ENCODE data around the gene IFNA8. TPM values are rescaled to one million over a fixed set of nuclear protein-coding genes. Genes with fewer than 3 reads are reported as not detected.

The IFNA8 gene
- total RNA-seq, 2 donors from 2014 or later = not detected

DNA sequence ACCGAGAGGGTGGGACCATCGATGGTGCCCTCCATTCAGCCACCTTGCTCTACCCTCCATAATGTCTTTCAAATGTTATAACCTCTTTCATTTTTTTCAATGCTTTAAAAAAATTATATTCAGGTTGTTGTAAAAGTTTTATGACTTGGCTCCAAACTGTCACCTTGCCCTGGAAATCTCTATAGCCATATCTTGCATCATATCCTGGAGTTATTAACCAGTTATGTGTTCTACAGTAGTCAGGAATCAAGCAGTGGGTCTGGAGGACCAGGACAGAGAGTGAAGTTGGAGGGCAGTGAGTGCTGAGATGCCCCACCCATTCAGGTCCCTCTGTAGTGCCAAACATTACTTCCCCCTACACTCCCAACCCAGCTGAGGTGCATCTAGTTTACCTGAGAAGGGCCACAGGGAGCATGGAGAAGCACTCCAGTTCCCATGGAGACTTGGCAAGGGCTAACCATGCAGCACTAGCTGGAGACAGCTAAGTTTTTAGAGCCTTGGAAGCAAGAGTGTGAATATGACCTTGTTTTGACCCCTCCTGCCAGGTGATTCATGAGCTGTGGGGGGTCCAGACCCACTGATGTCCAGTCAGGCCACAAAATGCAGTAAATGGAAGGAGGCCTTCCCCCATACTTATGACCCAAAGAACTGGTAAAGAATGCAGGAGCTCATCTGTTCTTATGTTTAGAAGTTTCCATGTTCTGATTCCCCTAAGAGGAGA is 5.5 kb downstream of the IFNA8 start:
- no peaks in the 10 kb centered on the region for H3K9me3 Mint-ChIP-seq
- peaks cover 26% of the 10 kb centered on the region for H3K27me3 Mint-ChIP-seq (ENCODE audit: insufficient read depth)
- TF ChIP-seq, protein P1, sequence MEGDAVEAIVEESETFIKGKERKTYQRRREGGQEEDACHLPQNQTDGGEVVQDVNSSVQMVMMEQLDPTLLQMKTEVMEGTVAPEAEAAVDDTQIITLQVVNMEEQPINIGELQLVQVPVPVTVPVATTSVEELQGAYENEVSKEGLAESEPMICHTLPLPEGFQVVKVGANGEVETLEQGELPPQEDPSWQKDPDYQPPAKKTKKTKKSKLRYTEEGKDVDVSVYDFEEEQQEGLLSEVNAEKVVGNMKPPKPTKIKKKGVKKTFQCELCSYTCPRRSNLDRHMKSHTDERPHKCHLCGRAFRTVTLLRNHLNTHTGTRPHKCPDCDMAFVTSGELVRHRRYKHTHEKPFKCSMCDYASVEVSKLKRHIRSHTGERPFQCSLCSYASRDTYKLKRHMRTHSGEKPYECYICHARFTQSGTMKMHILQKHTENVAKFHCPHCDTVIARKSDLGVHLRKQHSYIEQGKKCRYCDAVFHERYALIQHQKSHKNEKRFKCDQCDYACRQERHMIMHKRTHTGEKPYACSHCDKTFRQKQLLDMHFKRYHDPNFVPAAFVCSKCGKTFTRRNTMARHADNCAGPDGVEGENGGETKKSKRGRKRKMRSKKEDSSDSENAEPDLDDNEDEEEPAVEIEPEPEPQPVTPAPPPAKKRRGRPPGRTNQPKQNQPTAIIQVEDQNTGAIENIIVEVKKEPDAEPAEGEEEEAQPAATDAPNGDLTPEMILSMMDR (conservative IDR thresholded peaks at IDR 0.05) = no peak

DNA sequence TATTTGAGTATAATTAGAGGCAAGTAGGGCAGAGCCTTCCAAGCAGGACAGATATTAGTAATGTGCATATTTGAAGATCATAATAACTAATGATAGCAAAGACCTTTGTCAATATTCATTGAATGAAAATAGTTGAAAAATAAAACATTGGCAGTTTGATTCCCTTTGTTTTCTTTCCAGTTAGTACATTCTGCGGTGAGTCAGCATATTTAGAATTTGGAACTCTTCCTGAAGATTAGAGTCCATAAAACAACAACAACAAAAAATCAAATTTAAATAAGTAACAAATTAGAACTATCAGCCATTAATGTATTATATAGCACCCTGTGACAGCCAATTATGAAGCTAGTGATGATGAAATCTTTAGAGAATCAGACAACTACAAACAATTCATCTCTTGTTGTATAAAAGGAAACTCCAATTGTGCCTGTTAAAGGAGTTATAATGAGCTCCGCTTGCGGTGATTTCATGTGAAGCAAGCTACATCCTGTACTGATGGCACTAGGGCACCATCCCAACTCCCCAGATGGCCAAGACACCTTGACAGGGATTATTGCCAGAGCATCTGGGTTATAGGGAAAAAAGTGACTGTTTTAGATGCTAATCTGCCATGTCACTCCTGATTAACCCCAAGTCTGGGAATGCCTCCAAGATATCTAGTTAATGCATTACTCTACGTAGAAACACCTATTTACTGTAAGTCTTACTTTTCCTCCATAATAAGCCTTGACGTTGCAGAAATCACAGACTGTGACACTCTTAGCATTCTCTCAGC is 6.8 kb downstream of the IFNA8 start:
- peaks cover 25% of the 10 kb centered on the region for H3K27me3 Mint-ChIP-seq (ENCODE audit: insufficient read depth)
- no peak for DNase-seq
- Histone ChIP-seq H3K4me1 (ENCODE audit: control insufficient read depth, insufficient read depth, low read length) (no peaks in the 10 kb centered on the region), H3K36me3 (ENCODE audit: control insufficient read depth, insufficient read depth, low read length) (no peaks in the 10 kb centered on the region), H3K9me3 (ENCODE audit: control insufficient read depth, low read length) (no peaks in the 10 kb centered on the region), H3K9ac (ENCODE audit: extremely low read depth, low read length, poor library complexity, severe bottlenecking) (no peak overlapping the region), H3K27me3 (ENCODE audit: control insufficient read depth, insufficient read depth, low read length, poor library complexity, severe bottlenecking) (peaks cover 12% of the 10 kb centered on the region), H3K27ac (ENCODE audit: low read depth, low read length) (no peak overlapping the region), H3K4me3 (ENCODE audit: low read length) (no peak overlapping the region)
- TF ChIP-seq, protein P1 (conservative IDR thresholded peaks at IDR 0.05) = no peak
- H3K36me3 Mint-ChIP-seq (ENCODE audit: low read depth) = no peaks in the 10 kb centered on the region
- no peak overlapping the region for H3K4me3 Mint-ChIP-seq
- no peak overlapping the region for H3K27ac Mint-ChIP-seq
- no peaks in the 10 kb centered on the region for H3K4me1 Mint-ChIP-seq
- 95% methylated on average over 4 to 5 of the region's 5 CpGs for WGBS, 2 experiments (ENCODE audit: insufficient coverage in 1 of 2, insufficient read length in 1 of 2)
- H3K9me3 Mint-ChIP-seq = no peaks in the 10 kb centered on the region

More for the DNA sequence above, 5.5 kb downstream of the IFNA8 start:
- H3K27ac ChIP-seq (ENCODE audit: low read depth, low read length) = no peak overlapping the region
- H3K4me3 ChIP-seq (ENCODE audit: low read length) = no peak overlapping the region
- no peak for DNase-seq
- no peaks in the 10 kb centered on the region for H3K9me3 ChIP-seq (ENCODE audit: control insufficient read depth, low read length)
- H3K27me3 ChIP-seq (ENCODE audit: control insufficient read depth, insufficient read depth, low read length, poor library complexity, severe bottlenecking) = peaks cover 12% of the 10 kb centered on the region
- Mint-ChIP-seq H3K4me1 (no peaks in the 10 kb centered on the region), H3K4me3 (no peak overlapping the region), H3K27ac (no peak overlapping the region), H3K36me3 (ENCODE audit: low read depth) (no peaks in the 10 kb centered on the region)
- no peaks in the 10 kb centered on the region for H3K4me1 ChIP-seq (ENCODE audit: control insufficient read depth, insufficient read depth, low read length)
- H3K36me3 ChIP-seq (ENCODE audit: control insufficient read depth, insufficient read depth, low read length) = no peaks in the 10 kb centered on the region
- no peak overlapping the region for H3K9ac ChIP-seq (ENCODE audit: extremely low read depth, low read length, poor library complexity, severe bottlenecking)
- 96% methylated on average over 2 of the region's 2 CpGs; no CpG with 5 or more reads in 1 of the 2 experiments for WGBS, 2 experiments (ENCODE audit: insufficient coverage in 1 of 2, insufficient read length in 1 of 2)

DNA sequence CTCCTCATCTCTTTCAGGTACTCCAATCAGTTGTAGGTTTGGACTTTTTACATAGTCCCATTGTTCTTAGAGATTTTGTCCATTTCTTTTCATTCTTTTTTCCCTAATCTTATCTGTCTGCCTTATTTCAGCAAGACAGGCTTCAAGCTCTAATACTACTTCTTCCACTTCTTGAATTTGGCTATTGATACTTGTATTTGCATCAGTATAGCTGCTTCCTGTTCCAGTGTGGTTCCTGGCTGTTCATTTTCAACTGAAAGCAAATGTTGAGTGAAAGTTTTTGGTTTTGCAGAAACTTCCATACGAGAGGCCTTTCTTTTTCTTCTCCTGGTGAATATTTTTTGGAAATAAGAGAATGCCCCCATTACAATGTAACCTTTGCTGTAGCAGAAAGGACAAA is 19.3 kb downstream of the IFNA8 start:
- H3K4me1 Mint-ChIP-seq = no peaks in the 10 kb centered on the region
- no peaks in the 10 kb centered on the region for H3K9me3 Mint-ChIP-seq
- Histone ChIP-seq H3K4me3 (ENCODE audit: low read length) (no peak overlapping the region), H3K9ac (ENCODE audit: extremely low read depth, low read length, poor library complexity, severe bottlenecking) (no peak overlapping the region), H3K4me1 (ENCODE audit: control insufficient read depth, insufficient read depth, low read length) (no peaks in the 10 kb centered on the region), H3K27ac (ENCODE audit: low read depth, low read length) (no peak overlapping the region), H3K36me3 (ENCODE audit: control insufficient read depth, insufficient read depth, low read length) (no peaks in the 10 kb centered on the region), H3K27me3 (ENCODE audit: control insufficient read depth, insufficient read depth, low read length, poor library complexity, severe bottlenecking) (no peaks in the 10 kb centered on the region), H3K9me3 (ENCODE audit: control insufficient read depth, low read length) (no peaks in the 10 kb centered on the region)
- H3K4me3 Mint-ChIP-seq = no peak overlapping the region
- peaks cover 15% of the 10 kb centered on the region for H3K27me3 Mint-ChIP-seq (ENCODE audit: insufficient read depth)
- no peak overlapping the region for H3K27ac Mint-ChIP-seq
- 85 to 89% methylated on average over 1 of the region's 1 CpG for WGBS, 2 experiments (ENCODE audit: insufficient coverage in 1 of 2, insufficient read length in 1 of 2)
- no peaks in the 10 kb centered on the region for H3K36me3 Mint-ChIP-seq (ENCODE audit: low read depth)
- TF ChIP-seq, protein P1 (conservative IDR thresholded peaks at IDR 0.05) = no peak
- DNase-seq = no peak

Measured in endodermal cell (in vitro differentiated cells).